Adrenal gland (tissue), 19 donors: Measurements from ENCODE around the gene C1QTNF1. TPM values are rescaled to one million over a fixed set of nuclear protein-coding genes. Genes with fewer than 3 reads are reported as not detected.

Source experiments
- DNase-seq, 7 donors: peaks; one replicate each; pipeline ENCODE4 v3.0.0-alpha.2; 2019 to 2020
- H3K27ac ChIP-seq, 5 donors: fragments of 200-600 bp; sonication (generic) in 4 of 5; 1 replicate in 3 of 5; 2 replicates in 2 of 5; pipeline versions ENCODE4 v1.5.1 to v1.8.0; 2016 to 2020; ENCODE audit warnings: mild to moderate bottlenecking in 1 of 5
- H3K27me3 ChIP-seq: fragments of 200-600 bp; 2 replicates; pipeline ENCODE4 v1.8.0; 2021
- H3K36me3 ChIP-seq, 2 donors: fragments of 200-600 bp; replicated peaks in 1 of 2; 1 replicate in 1 of 2; 2 replicates in 1 of 2; pipeline versions ENCODE4 v1.5.1 to v1.8.0; 2018 to 2022
- H3K4me1 ChIP-seq, 2 donors: fragments of 200-600 bp; replicated peaks in 1 of 2; 1 replicate in 1 of 2; 2 replicates in 1 of 2; pipeline versions ENCODE4 v1.5.1 to v1.8.0; 2018 to 2021
- H3K4me3 ChIP-seq, 4 donors: fragments of 200-600 bp; sonication (generic) in 3 of 4; one replicate each; pipeline ENCODE4 v1.5.1; 2016 to 2018
- H3K9me3 ChIP-seq, 3 donors: fragments of 200-600 bp; sonication (generic) in 1 of 3; replicated peaks in 1 of 3; 1 replicate in 2 of 3; 2 replicates in 1 of 3; pipeline versions ENCODE4 v1.5.1 to v1.8.0; 2016 to 2021
- POLR2A ChIP-seq, 2 donors: fragments of 450-650 bp; IDR thresholded peaks; one replicate each; pipeline ENCODE4 v1.6.1; 2017; ENCODE audit warnings: antibody characterized with exemption in 2 of 2, mild to moderate bottlenecking in 2 of 2, moderate library complexity in 1 of 2
- WGBS, 4 donors: extraction: QIAGEN DNeasy Blood & Tissue Kit in 2 of 4; methylation state at CpG; one replicate each; pipeline versions ENCODE4 v1.1.5 to v1.1.7; 2013 to 2017; 5-methylcytosine and 5-hydroxymethylcytosine counted together
- intact Hi-C, 2 donors: fragments of 100-400 bp; cut with DNase I; formaldehyde crosslinking; loops; one replicate each; pipeline versions ENCODE4 v1.14.1 to v1.15.0; 2022 to 2023
- long read RNA-seq, 10 donors: library from polyadenylated mRNA in 3 of 10; unstranded in 2 of 10; stranded (forward) in 1 of 10; transcript quantifications; one replicate each; pipeline ENCODE4 v2.0.0 and lab custom pipeline, GENCODE V29; 2021 to 2026
- polyA plus RNA-seq, 3 donors: library from polyadenylated mRNA; stranded (reverse); fragments of 200-250 nt in 2 of 3; fragments of 350-450 nt in 1 of 3; fragmentation: Illumina TruSeq in 1 of 3; extraction: RNeasy Lipid Tissue Mini Kit (QIAGEN cat#74804) in 1 of 3; gene quantifications; one replicate each; pipeline ENCODE4 v1.2.3, GENCODE V29; 2013 to 2014
- total RNA-seq, 9 donors: library from RNA; depleted of rRNA in 4 of 9; stranded (reverse); fragments of >200 nt in 4 of 9; fragments of 120-200 nt in 1 of 9; fragmentation: NEBNext Ultra II Directional in 1 of 9; extraction: Animal tissue kit (Norgen Biotek cat#: 25700) in 1 of 9; gene quantifications; one replicate each; pipeline versions ENCODE4 v1.1.0 to v1.2.4, GENCODE V29; 2013 to 2023
- TF ChIP-seq, protein P1 (sequence below), 6 experiments: fragments of 450-650 bp in 4 of 6; fragments of 200-600 bp in 2 of 6; sonication (generic) in 1 of 6; IDR thresholded peaks; 1 replicate in 5 of 6; 2 replicates in 1 of 6; pipeline versions ENCODE4 v1.5.1 to v1.8.0; 2016 to 2021; ENCODE audit warnings: antibody characterized with exemption in 6 of 6, mild to moderate bottlenecking in 2 of 6, moderate library complexity in 1 of 6
- donor health status: healthy with polysubstance abuse.
- donor health status: Bipolar disorder and iron deficiency.
- donor health status: DM: yes; HTN: yes; CAD: no.
- donor health status: DM: no; HTN: no; CAD: no.
- donor health status: DM: no; HTN: no; CAD: no.
- donor health status: DM: yes; HTN: yes; CAD: no.

The C1QTNF1 gene, protein sequence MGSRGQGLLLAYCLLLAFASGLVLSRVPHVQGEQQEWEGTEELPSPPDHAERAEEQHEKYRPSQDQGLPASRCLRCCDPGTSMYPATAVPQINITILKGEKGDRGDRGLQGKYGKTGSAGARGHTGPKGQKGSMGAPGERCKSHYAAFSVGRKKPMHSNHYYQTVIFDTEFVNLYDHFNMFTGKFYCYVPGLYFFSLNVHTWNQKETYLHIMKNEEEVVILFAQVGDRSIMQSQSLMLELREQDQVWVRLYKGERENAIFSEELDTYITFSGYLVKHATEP
- total RNA-seq (100 to 1,000 TPM in 6 of 9 donors, 10 to 100 TPM in 3; 20.4 to 175 (median 134) TPM), polyA plus RNA-seq (100 to 1,000 TPM in 1 of 3 donors, 10 to 100 TPM in 2; 17.2 to 147 (median 74.4) TPM)
- long read RNA-seq, donor 1, partial matches to known transcripts: 20 of 95 reads
- long read RNA-seq, donor 1, other reads (novel, unspliced or antisense): 70 of 95 reads
- long read RNA-seq, donor 2, partial matches to known transcripts: 7 of 12 reads
- long read RNA-seq, donor 2, other reads (novel, unspliced or antisense): 0 of 12 reads
- long read RNA-seq, donor 3, partial matches to known transcripts: 22 of 23 reads
- long read RNA-seq, donor 3, other reads (novel, unspliced or antisense): 0 of 23 reads
- long read RNA-seq, donor 4, partial matches to known transcripts: 1 of 6 reads
- long read RNA-seq, donor 4, other reads (novel, unspliced or antisense): 3 of 6 reads
- long read RNA-seq, donor 5, transcript C1QTNF1-206 (4 exons, 1,672 nt): major isoform, 75 of 113 reads
- long read RNA-seq, donor 5, transcript C1QTNF1-201 (3 exons, 2,624 nt): minor isoform, 5 of 113 reads
- long read RNA-seq, donor 5, partial matches to known transcripts: 13 of 113 reads
- long read RNA-seq, donor 5, other reads (novel, unspliced or antisense): 13 of 113 reads
- long read RNA-seq, donor 6, partial matches to known transcripts: 2 of 2 reads
- long read RNA-seq, donor 6, other reads (novel, unspliced or antisense): 0 of 2 reads
- long read RNA-seq, donor 7: 0 reads
- long read RNA-seq, donor 8, transcript C1QTNF1-206 (4 exons, 1,672 nt): major isoform, 11 of 11 reads
- long read RNA-seq, donor 8, partial matches to known transcripts: 0 of 11 reads
- long read RNA-seq, donor 8, other reads (novel, unspliced or antisense): 0 of 11 reads
- long read RNA-seq, donor 9, transcript C1QTNF1-206 (4 exons, 1,672 nt): major isoform, 5 of 5 reads
- long read RNA-seq, donor 9, partial matches to known transcripts: 0 of 5 reads
- long read RNA-seq, donor 9, other reads (novel, unspliced or antisense): 0 of 5 reads
- long read RNA-seq, donor 10, partial matches to known transcripts: 0 of 3 reads
- long read RNA-seq, donor 10, other reads (novel, unspliced or antisense): 0 of 3 reads

DNA sequence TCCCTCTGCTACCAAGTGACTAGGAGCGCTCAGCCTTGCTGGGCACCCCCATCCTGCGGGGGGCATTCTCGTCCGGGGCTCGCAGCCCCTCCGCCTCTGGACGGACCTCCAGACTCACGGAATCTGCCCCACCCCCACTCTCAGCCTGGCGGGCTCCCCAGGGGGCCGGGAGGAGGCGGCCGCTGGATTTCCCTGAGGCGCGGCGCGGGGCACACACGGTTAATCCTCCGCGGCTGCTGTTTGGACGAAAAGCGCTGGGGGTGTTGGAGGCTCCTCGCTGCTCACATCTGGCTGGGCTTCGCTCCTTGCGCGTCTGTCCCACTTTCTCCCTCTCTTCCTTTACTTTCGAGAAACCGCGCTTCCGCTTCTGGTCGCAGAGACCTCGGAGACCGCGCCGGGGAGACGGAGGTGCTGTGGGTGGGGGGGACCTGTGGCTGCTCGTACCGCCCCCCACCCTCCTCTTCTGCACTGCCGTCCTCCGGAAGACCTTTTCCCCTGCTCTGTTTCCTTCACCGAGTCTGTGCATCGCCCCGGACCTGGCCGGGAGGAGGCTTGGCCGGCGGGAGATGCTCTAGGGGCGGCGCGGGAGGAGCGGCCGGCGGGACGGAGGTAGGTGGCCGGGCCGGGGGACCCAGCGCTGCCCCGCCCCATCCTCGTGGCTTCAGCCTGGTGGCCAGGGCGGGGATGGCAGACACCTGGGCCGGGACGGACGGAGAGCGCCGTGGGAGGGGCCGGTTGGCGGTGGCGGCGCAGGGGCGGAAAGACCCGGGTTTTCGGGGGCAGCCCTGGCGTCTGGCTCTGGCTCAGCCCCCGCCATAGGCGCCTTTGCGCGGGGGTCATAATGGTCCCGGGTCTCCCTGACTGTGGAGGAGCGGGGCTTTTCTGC is at the start of gene C1QTNF1:
C1QTNF1 (plus strand) TSS at position 284 of the 886 bp plus-strand sequence. CDS start 19,800 bp downstream, outside the sequence.
- TF ChIP-seq, protein P1, sequence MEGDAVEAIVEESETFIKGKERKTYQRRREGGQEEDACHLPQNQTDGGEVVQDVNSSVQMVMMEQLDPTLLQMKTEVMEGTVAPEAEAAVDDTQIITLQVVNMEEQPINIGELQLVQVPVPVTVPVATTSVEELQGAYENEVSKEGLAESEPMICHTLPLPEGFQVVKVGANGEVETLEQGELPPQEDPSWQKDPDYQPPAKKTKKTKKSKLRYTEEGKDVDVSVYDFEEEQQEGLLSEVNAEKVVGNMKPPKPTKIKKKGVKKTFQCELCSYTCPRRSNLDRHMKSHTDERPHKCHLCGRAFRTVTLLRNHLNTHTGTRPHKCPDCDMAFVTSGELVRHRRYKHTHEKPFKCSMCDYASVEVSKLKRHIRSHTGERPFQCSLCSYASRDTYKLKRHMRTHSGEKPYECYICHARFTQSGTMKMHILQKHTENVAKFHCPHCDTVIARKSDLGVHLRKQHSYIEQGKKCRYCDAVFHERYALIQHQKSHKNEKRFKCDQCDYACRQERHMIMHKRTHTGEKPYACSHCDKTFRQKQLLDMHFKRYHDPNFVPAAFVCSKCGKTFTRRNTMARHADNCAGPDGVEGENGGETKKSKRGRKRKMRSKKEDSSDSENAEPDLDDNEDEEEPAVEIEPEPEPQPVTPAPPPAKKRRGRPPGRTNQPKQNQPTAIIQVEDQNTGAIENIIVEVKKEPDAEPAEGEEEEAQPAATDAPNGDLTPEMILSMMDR (IDR thresholded peaks at IDR 0.05): peak; percentile 10 to 73 (median 59)
- peak in 1 of 2 donors; percentile 72 for TF ChIP-seq POLR2A (IDR thresholded peaks at IDR 0.05)
- Histone ChIP-seq H3K27me3 (no peaks in the 10 kb centered on the region), H3K4me1 (peaks cover 66 to 87% of the 10 kb centered on the region in 2 donors), H3K27ac (peak within 1 kb of the TSS; percentile 61 to 100 (median 95)), H3K9me3 (no peaks in the 10 kb centered on the region), H3K4me3 (peak within 1 kb of the TSS in 3 of 4 donors; percentile 72 to 77 (median 73)), H3K36me3 (no peaks in the 10 kb centered on the region)
- WGBS, 4 donors: 2% methylated on average over 17 to 77 of the region's 77 CpGs
- peak; percentile 50 to 78 (median 66) for DNase-seq
- intact Hi-C loops: no loop called here

DNA sequence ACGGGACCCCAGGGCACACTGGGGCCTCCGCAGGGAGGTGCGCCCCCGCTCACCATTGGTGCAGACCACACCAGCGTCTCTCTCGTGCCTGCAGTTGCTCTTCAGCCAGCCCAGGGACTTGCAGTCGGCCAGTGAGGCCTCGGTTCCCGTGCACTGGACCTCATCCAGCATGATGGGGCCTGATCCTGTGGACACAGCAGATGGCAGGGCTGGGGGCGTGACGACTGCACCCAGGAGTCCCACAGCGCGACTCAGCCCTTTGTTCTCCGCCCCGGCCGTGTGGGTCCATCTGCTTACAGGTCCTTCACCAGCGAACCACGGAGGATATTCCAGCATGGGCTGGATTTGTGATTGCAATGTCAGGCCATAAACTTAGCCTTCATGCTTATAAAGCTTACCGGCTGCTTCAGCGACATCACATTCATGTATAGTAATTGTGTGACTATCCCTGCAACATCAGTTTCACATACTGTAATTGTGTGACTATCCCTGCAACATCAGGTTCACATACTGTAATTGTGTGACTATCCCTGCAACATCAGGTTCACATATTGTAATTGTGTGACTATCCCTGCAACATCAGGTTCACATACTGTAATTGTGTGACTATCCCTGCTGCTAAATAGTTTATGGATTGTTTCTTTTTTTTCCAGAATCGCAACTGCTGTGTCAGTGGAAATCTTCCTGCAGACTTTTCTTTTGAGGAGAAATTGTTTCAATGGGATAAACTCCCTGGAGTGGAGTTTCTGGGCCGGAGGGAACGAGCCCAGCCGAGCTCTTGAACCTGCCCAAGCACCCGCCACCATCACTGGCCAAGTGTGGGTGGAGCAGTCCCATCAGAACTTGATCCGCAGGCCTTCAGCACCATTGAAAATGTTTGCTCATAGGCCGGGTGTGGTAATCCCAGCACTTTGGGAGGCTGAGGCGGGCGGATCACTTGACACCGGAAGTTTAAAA is 49.1 kb upstream of the C1QTNF1 start:
- Histone ChIP-seq H3K9me3 (no peaks in the 10 kb centered on the region), H3K27ac (peak overlapping the region in 4 of 5 donors; percentile 13 to 89 (median 64)), H3K27me3 (no peaks in the 10 kb centered on the region), H3K36me3 (peaks cover 0 to 23% of the 10 kb centered on the region in 2 donors), H3K4me3 (peak overlapping the region in 1 of 4 donors; percentile 12), H3K4me1 (peaks cover 28 to 62% of the 10 kb centered on the region in 2 donors)
- DNase-seq: peak in 6 of 7 donors; percentile 78 to 85 (median 80)
- TF ChIP-seq, protein P1 (IDR thresholded peaks at IDR 0.05): no peak
- TF ChIP-seq POLR2A (IDR thresholded peaks at IDR 0.05): no peak
- intact Hi-C loops: loop anchor here in 1 of 2 donors (5.0 kb wide), 1 partner anchor 108 kb away; no protein-coding TSS in a partner anchor
- 42 to 71% (median 59%) methylated on average over 17 to 30 of the region's 30 CpGs for WGBS, 4 donors
